Keratinocyte (primary cell): Measurements from ENCODE around the gene SLC6A5. TPM values are rescaled to one million over a fixed set of nuclear protein-coding genes. Genes with fewer than 3 reads are reported as not detected.

ENCODE experiments used
- DNase-seq: peaks from one replicate; pipeline ENCODE4 v3.0.0-alpha.2; 2011; ENCODE audit warnings: low read depth, missing footprints, low spot score
- FAIRE-seq: peaks from 2 replicates; lab custom pipeline; 2011; peaks lifted over from hg19 to GRCh38; lab: Jason Lieb, UNC
- H2AFZ ChIP-seq: 2 replicates; pipeline ENCODE4 v1.6.0; 2012; ENCODE audit warnings: low read length, control low read depth, inconsistent platforms; ENCODE audit not compliant: control insufficient read depth
- H3K27ac ChIP-seq: 2 replicates; pipeline ENCODE4 v1.5.1; 2011; ENCODE audit warnings: low read length; ENCODE audit not compliant: control insufficient read depth, insufficient read depth
- H3K27me3 ChIP-seq: 3 replicates; pipeline ENCODE4 v1.6.0; 2011; ENCODE audit warnings: low read length; ENCODE audit not compliant: control insufficient read depth, insufficient read depth; ENCODE audit errors: extremely low read depth
- H3K36me3 ChIP-seq, 2 experiments: 2 replicates in 1 of 2; 3 replicates in 1 of 2; pipeline ENCODE4 v1.5.1; 2011; ENCODE audit warnings: low read length in 2 of 2, mild to moderate bottlenecking in 1 of 2; ENCODE audit not compliant: control insufficient read depth in 2 of 2, insufficient read depth in 2 of 2; ENCODE audit errors: extremely low read depth in 1 of 2
- H3K4me1 ChIP-seq: 3 replicates; pipeline ENCODE4 v1.5.1; 2011; ENCODE audit warnings: low read length; ENCODE audit not compliant: control insufficient read depth, insufficient read depth; ENCODE audit errors: extremely low read depth
- H3K4me2 ChIP-seq: 3 replicates; pipeline ENCODE4 v1.6.0; 2011; ENCODE audit warnings: low read depth, low read length; ENCODE audit not compliant: control insufficient read depth, insufficient read depth; ENCODE audit errors: extremely low read depth
- H3K4me3 ChIP-seq, 3 experiments: fragments of 200-600 bp in 1 of 3; sonication (generic) in 1 of 3; 2 replicates in 2 of 3; 3 replicates in 1 of 3; pipeline ENCODE4 v1.5.1; 2011 to 2016; ENCODE audit warnings: low read length in 3 of 3, mild to moderate bottlenecking in 3 of 3, control low read depth in 2 of 3, inconsistent platforms in 1 of 3, low read depth in 1 of 3, mixed read lengths in 1 of 3, mixed run types in 1 of 3, moderate library complexity in 1 of 3; ENCODE audit not compliant: control insufficient read depth in 2 of 3, insufficient read depth in 2 of 3; ENCODE audit errors: extremely low read depth in 1 of 3
- H3K79me2 ChIP-seq: 2 replicates; pipeline ENCODE4 v1.6.0; 2012; ENCODE audit warnings: low read length; ENCODE audit not compliant: control insufficient read depth, insufficient read depth
- H3K9ac ChIP-seq: 3 replicates; pipeline ENCODE4 v1.6.0; 2011; ENCODE audit warnings: low read length; ENCODE audit not compliant: control insufficient read depth, insufficient read depth; ENCODE audit errors: extremely low read depth
- H3K9me1 ChIP-seq: 3 replicates; pipeline ENCODE4 v1.6.0; 2011; ENCODE audit warnings: low read length; ENCODE audit not compliant: control insufficient read depth, insufficient read depth; ENCODE audit errors: extremely low read depth
- H3K9me3 ChIP-seq: 2 replicates; pipeline ENCODE4 v1.5.1; 2012; ENCODE audit warnings: low read depth, low read length; ENCODE audit not compliant: control insufficient read depth
- H4K20me1 ChIP-seq: 3 replicates; pipeline ENCODE4 v1.6.0; 2011; ENCODE audit warnings: low read length; ENCODE audit not compliant: control insufficient read depth, insufficient read depth; ENCODE audit errors: extremely low read depth
- CTCF ChIP-seq, 3 experiments: IDR thresholded peaks in 1 of 3; conservative IDR thresholded peaks in 1 of 3; optimal IDR thresholded peaks in 1 of 3; 2 replicates in 2 of 3; 3 replicates in 1 of 3; pipeline versions ENCODE3 to v1.5.1; 2011; ENCODE audit warnings: low read length in 3 of 3, mild to moderate bottlenecking in 3 of 3, moderate library complexity in 2 of 3, control low read depth in 1 of 3, inconsistent platforms in 1 of 3; ENCODE audit not compliant: insufficient read depth in 2 of 3; ENCODE audit errors: extremely low read depth in 1 of 3
- EZH2 ChIP-seq: IDR thresholded peaks from one replicate; pipeline ENCODE4 v1.6.1; 2012; ENCODE audit warnings: inconsistent platforms, mild to moderate bottlenecking, low read length, moderate library complexity
- dilution Hi-C: fragments of 300-500 bp; cut with MboI; formaldehyde crosslinking; loops from one replicate; pipeline ENCODE4 v1.7.0; 2020; ENCODE audit warnings: low sequenced_read_pairs; ENCODE audit not compliant: extremely low pct_ligation_motif_present
- polyA minus RNA-seq, 3 experiments: library from RNA; depleted of rRNA, polyadenylated mRNA; stranded (reverse); fragments of >200 nt; gene quantifications; 1 replicate in 1 of 3; 2 replicates in 1 of 3; 3 replicates in 1 of 3; pipeline ENCODE4 v1.2.3, GENCODE V29; 2011
- polyA plus RNA-seq, 5 experiments: library from polyadenylated mRNA; depleted of rRNA in 3 of 5; stranded (reverse) in 3 of 5; stranded (forward) in 1 of 5; unstranded in 1 of 5; fragments of >200 nt; gene quantifications; 1 replicate in 1 of 5; 2 replicates in 3 of 5; 3 replicates in 1 of 5; pipeline versions ENCODE4 v1.2.1 to v1.2.3, GENCODE V29; 2011 to 2012; ENCODE audit warnings: missing spikeins in 2 of 5, low read depth in 1 of 5, low replicate concordance in 1 of 5

SLC6A5 gene
- polyA plus RNA-seq (not detected in 3 replicates), polyA minus RNA-seq (not detected in 3 replicates)
- polyA plus RNA-seq (2011; ENCODE audit: low read depth) = not detected
- 0.06 TPM in 1 of 2 replicates, not detected in the other for polyA plus RNA-seq (2011; cell fraction: cytosol; rRNA removed)
- 0.14 TPM in 1 of 2 replicates, not detected in the other for polyA plus RNA-seq (2011; cell fraction: nucleus; rRNA removed)
- not detected in 2 replicates for polyA plus RNA-seq (2012; ENCODE audit: low replicate concordance)
- polyA minus RNA-seq (2011; cell fraction: cytosol; rRNA and poly(A)+ RNA removed) = not detected
- not detected in 2 replicates for polyA minus RNA-seq (2011; cell fraction: nucleus; rRNA and poly(A)+ RNA removed)

GRCh38 chr11:20599221-20600019 lies at the start of gene SLC6A5:
TSS of gene SLC6A5 (plus strand) at chr11:20599608. CDS start at chr11:20599673, 65 bp downstream.
- dilution Hi-C loops = loop anchor here (25.0 kb wide), 1 partner anchor 87 kb away; no protein-coding TSS in a partner anchor
- DNase-seq (no peak), FAIRE-seq (no peak)
- H3K9me1 ChIP-seq = no peaks in the 10 kb centered on the region
- H2AFZ ChIP-seq = no peak within 1 kb of the TSS
- H4K20me1 ChIP-seq = no peaks in the 10 kb centered on the region
- peaks cover 5% of the 10 kb centered on the region for H3K4me1 ChIP-seq
- no peak within 1 kb of the TSS for H3K9ac ChIP-seq
- H3K79me2 ChIP-seq = no peaks in the 10 kb centered on the region
- H3K9me3 ChIP-seq = no peaks in the 10 kb centered on the region
- TF ChIP-seq EZH2 (no peak), CTCF (optimal IDR thresholded peaks at IDR 0.05 in 1 of 3, IDR thresholded peaks at IDR 0.05 in 1 of 3, conservative IDR thresholded peaks at IDR 0.05 in 1 of 3; ENCODE audit: extremely low read depth in 1 of 3, insufficient read depth in 2 of 3, low read length in 3 of 3) (no peak)
- H3K4me3 ChIP-seq = no peak within 1 kb of the TSS
- H3K27me3 ChIP-seq = peaks cover 97% of the 10 kb centered on the region
- H3K4me2 ChIP-seq = no peak within 1 kb of the TSS
- H3K36me3 ChIP-seq = no peaks in the 10 kb centered on the region
- H3K27ac ChIP-seq = no peak within 1 kb of the TSS

DNA sequence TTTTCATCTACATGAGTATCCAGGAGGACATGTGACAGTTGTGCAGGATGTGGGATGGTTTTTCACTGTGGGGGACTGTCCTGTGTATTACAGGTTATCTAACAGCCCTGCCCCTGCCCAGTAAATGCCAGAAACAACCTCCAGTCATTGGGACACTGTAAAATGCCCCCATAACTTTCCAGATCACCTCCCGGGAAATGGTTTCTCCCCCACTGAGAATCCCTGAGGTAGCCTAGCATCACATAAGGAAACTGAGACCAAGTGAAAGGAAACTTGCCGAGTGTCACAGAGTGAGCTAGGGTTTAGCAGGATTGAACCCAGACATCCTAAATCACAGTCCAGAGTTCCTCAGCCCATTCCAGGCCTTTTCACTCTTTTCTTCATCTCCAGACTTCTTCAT lies 48.3 kb upstream of the SLC6A5 start:
- no peak overlapping the region for H2AFZ ChIP-seq
- dilution Hi-C loops = no loop called here

More for the DNA sequence above, 48.3 kb upstream of the SLC6A5 start:
- Histone ChIP-seq H4K20me1 (no peaks in the 10 kb centered on the region), H3K27me3 (no peaks in the 10 kb centered on the region), H3K27ac (no peak overlapping the region), H3K36me3 (no peaks in the 10 kb centered on the region), H3K9me1 (no peaks in the 10 kb centered on the region), H3K9me3 (no peaks in the 10 kb centered on the region), H3K4me1 (no peaks in the 10 kb centered on the region), H3K9ac (no peak overlapping the region), H3K4me2 (no peak overlapping the region), H3K4me3 (no peak overlapping the region), H3K79me2 (no peaks in the 10 kb centered on the region)
- DNase-seq (no peak), FAIRE-seq (no peak)
- TF ChIP-seq EZH2 = no peak
- no peak for TF ChIP-seq CTCF (optimal IDR thresholded peaks at IDR 0.05 in 1 of 3, IDR thresholded peaks at IDR 0.05 in 1 of 3, conservative IDR thresholded peaks at IDR 0.05 in 1 of 3; ENCODE audit: extremely low read depth in 1 of 3, insufficient read depth in 2 of 3, low read length in 3 of 3)
